ENCODE data around the gene HBZ. TPM values are rescaled to one million over a fixed set of nuclear protein-coding genes. Genes with fewer than 3 reads are reported as not detected.

HBZ gene
- total RNA-seq, 1 donor from 2014 or later: not detected

Other genes starting within 250 kb of the HBZ start
- 4.9 and 5.7 TPM in 2 replicates for gene POLR3K, start 99.0 kb upstream of the HBZ start, total RNA-seq
- 15.6 and 27.1 TPM in 2 replicates for gene SNRNP25, start 98.8 kb upstream of the HBZ start, total RNA-seq
- gene RHBDF1, start 80.0 kb upstream of the HBZ start, total RNA-seq: 14.5 and 22.6 TPM in 2 replicates
- 187 and 208 TPM in 2 replicates for gene MPG, start 74.4 kb upstream of the HBZ start, total RNA-seq
- 3.2 and 8.0 TPM in 2 replicates for gene NPRL3, start 14.0 kb upstream of the HBZ start, total RNA-seq
- not detected in 2 replicates for gene HBM, start 13.3 kb downstream of the HBZ start, total RNA-seq
- gene HBA2, start 20.2 kb downstream of the HBZ start, total RNA-seq: 0.51 TPM in 1 of 2 replicates, not detected in the other
- not detected in 2 replicates for gene HBA1, start 24.0 kb downstream of the HBZ start, total RNA-seq
- gene HBQ1, start 27.8 kb downstream of the HBZ start, total RNA-seq: 0.63 and 1.4 TPM in 2 replicates
- gene LUC7L, start 76.8 kb downstream of the HBZ start, total RNA-seq: 27.6 and 31.2 TPM in 2 replicates
- 33.1 and 58.9 TPM in 2 replicates for gene FAM234A, start 82.2 kb downstream of the HBZ start, total RNA-seq
- gene RGS11, start 123.3 kb downstream of the HBZ start, total RNA-seq: 0.26 and 0.38 TPM in 2 replicates
- 0.13 TPM in 1 of 2 replicates, not detected in the other for gene ARHGDIG, start 127.9 kb downstream of the HBZ start, total RNA-seq
- under 0.01 TPM in 1 of 2 replicates, not detected in the other for gene PDIA2, start 130.5 kb downstream of the HBZ start, total RNA-seq
- 13.6 and 19.7 TPM in 2 replicates for gene AXIN1, start 200.1 kb downstream of the HBZ start, total RNA-seq
- gene MRPL28, start 217.9 kb downstream of the HBZ start, total RNA-seq: 60.3 and 77.0 TPM in 2 replicates
- 66.6 and 120 TPM in 2 replicates for gene PGAP6, start 229.3 kb downstream of the HBZ start, total RNA-seq
- gene NME4, start 244.6 kb downstream of the HBZ start, total RNA-seq: 45.4 and 50.3 TPM in 2 replicates
- 11.4 and 19.2 TPM in 2 replicates for gene DECR2, start 249.2 kb downstream of the HBZ start, total RNA-seq